ENCODE results near the gene RPS23. TPM values are rescaled to one million over a fixed set of nuclear protein-coding genes. Genes with fewer than 3 reads are reported as not detected.

Gene RPS23
- total RNA-seq, 2 donors from 2014 or later = 953 to 1,329 TPM

- no peak for TF ChIP-seq CTCF (IDR thresholded peaks at IDR 0.05)
- no peak for TF ChIP-seq POLR2A (IDR thresholded peaks at IDR 0.05)
- Histone ChIP-seq H3K27ac (no peak overlapping the region), H3K36me3 (replicated peaks in 1 of 2; ENCODE audit: insufficient read depth in 1 of 2, low read depth in 2 of 2) (no peaks in the 10 kb centered on the region), H3K4me3 (no peak overlapping the region), H3K27me3 (no peaks in the 10 kb centered on the region), H3K9me3 (no peaks in the 10 kb centered on the region), H3K4me1 (no peaks in the 10 kb centered on the region)
- ATAC-seq (no peak), DNase-seq (no peak)
- intact Hi-C loops (cut with DNase I) = no loop called here
- WGBS, 2 donors = 50 to 58% methylated on average over 1 of the region's 1 CpG
Measured at GRCh38 chr5:82255844-82256243, 22.3 kb downstream of the RPS23 start.

- DNase-seq (no peak), ATAC-seq (no peak)
- Histone ChIP-seq H3K9me3 (no peaks in the 10 kb centered on the region), H3K4me1 (no peaks in the 10 kb centered on the region), H3K27me3 (no peaks in the 10 kb centered on the region), H3K4me3 (no peak overlapping the region), H3K36me3 (replicated peaks in 1 of 2; ENCODE audit: insufficient read depth in 1 of 2, low read depth in 2 of 2) (no peaks in the 10 kb centered on the region), H3K27ac (no peak overlapping the region)
- intact Hi-C loops (cut with DNase I) = no loop called here
- TF ChIP-seq CTCF (IDR thresholded peaks at IDR 0.05) (no peak), POLR2A (IDR thresholded peaks at IDR 0.05) (no peak)
Measured at GRCh38 chr5:82252744-82253143, 25.4 kb downstream of the RPS23 start.

- no peaks in the 10 kb centered on the region for H3K36me3 ChIP-seq (replicated peaks in 1 of 2; ENCODE audit: insufficient read depth in 1 of 2, low read depth in 2 of 2)
- intact Hi-C loops (cut with DNase I) = no loop called here
- H3K4me1 ChIP-seq = no peaks in the 10 kb centered on the region
- no peaks in the 10 kb centered on the region for H3K9me3 ChIP-seq
- no peaks in the 10 kb centered on the region for H3K27me3 ChIP-seq
- TF ChIP-seq POLR2A (IDR thresholded peaks at IDR 0.05) = no peak
- no peak for TF ChIP-seq CTCF (IDR thresholded peaks at IDR 0.05)
- no peak overlapping the region for H3K4me3 ChIP-seq
- DNase-seq (no peak), ATAC-seq (no peak)
- 89 to 100% methylated on average over 1 of the region's 1 CpG for WGBS, 2 donors
- H3K27ac ChIP-seq = no peak overlapping the region
Measured at GRCh38 chr5:82246960-82247574, 31.1 kb downstream of the RPS23 start.

GRCh38 chr5:82244854-82245635, 33.1 kb downstream of the RPS23 start:
- Histone ChIP-seq H3K4me3 (no peak overlapping the region), H3K27me3 (no peaks in the 10 kb centered on the region), H3K9me3 (no peaks in the 10 kb centered on the region), H3K27ac (no peak overlapping the region), H3K36me3 (replicated peaks in 1 of 2; ENCODE audit: insufficient read depth in 1 of 2, low read depth in 2 of 2) (no peaks in the 10 kb centered on the region), H3K4me1 (no peaks in the 10 kb centered on the region)
- intact Hi-C loops (cut with DNase I) = no loop called here
- no peak for TF ChIP-seq POLR2A (IDR thresholded peaks at IDR 0.05)
- no peak for TF ChIP-seq CTCF (IDR thresholded peaks at IDR 0.05)
- DNase-seq (no peak), ATAC-seq (no peak)
- whole genome bisulfite sequencing, 2 donors = 52 to 63% methylated on average over 6 of the region's 6 CpGs

GRCh38 chr5:82244151-82244550, 34.0 kb downstream of the RPS23 start:
- no peak for ATAC-seq
- 92 to 98% methylated on average over 2 of the region's 2 CpGs for WGBS, 2 donors
- no peak for DNase-seq
- intact Hi-C loops (cut with DNase I) = no loop called here
- Histone ChIP-seq H3K9me3 (no peaks in the 10 kb centered on the region), H3K36me3 (replicated peaks in 1 of 2; ENCODE audit: insufficient read depth in 1 of 2, low read depth in 2 of 2) (no peaks in the 10 kb centered on the region), H3K4me1 (no peaks in the 10 kb centered on the region), H3K27me3 (no peaks in the 10 kb centered on the region), H3K4me3 (no peak overlapping the region), H3K27ac (no peak overlapping the region)
- TF ChIP-seq POLR2A (IDR thresholded peaks at IDR 0.05) (no peak), CTCF (IDR thresholded peaks at IDR 0.05) (no peak)

Data from body of pancreas (tissue), 4 donors.